MM.1S (cell line): ENCODE data around the gene NXF1.

Experiments
- DNase-seq: peaks from one replicate; pipeline ENCODE4 v3.0.0-alpha.2; 2015
- H2AFZ ChIP-seq: fragments of 300-600 bp; sonication (generic); 2 replicates; pipeline ENCODE4 v1.6.0; 2016; ENCODE audit warnings: antibody characterized with exemption, low read length
- H3F3A ChIP-seq: fragments of 300-600 bp; sonication (generic); 2 replicates; pipeline ENCODE4 v1.6.1; 2016; ENCODE audit warnings: mild to moderate bottlenecking, antibody characterized with exemption, low read length, moderate library complexity, mixed read lengths; ENCODE audit not compliant: insufficient read depth
- H3K27ac ChIP-seq: fragments of 300-600 bp; sonication (generic); 2 replicates; pipeline ENCODE4 v1.5.1; 2016; ENCODE audit warnings: mild to moderate bottlenecking, low read length
- H3K27me3 ChIP-seq: fragments of 300-600 bp; sonication (generic); replicated peaks from 2 replicates; pipeline ENCODE4 v1.6.0; 2016; ENCODE audit warnings: low read length; ENCODE audit not compliant: insufficient read depth
- H3K36me3 ChIP-seq: fragments of 300-600 bp; sonication (generic); replicated peaks from 2 replicates; pipeline ENCODE4 v1.6.1; 2016; ENCODE audit warnings: mild to moderate bottlenecking, low read length, mixed read lengths; ENCODE audit not compliant: insufficient read depth
- H3K4me1 ChIP-seq: fragments of 300-600 bp; sonication (generic); 2 replicates; pipeline ENCODE4 v1.6.1; 2016; ENCODE audit warnings: low read length, mixed read lengths
- H3K4me2 ChIP-seq: fragments of 300-600 bp; sonication (generic); 2 replicates; pipeline ENCODE4 v1.6.0; 2016; ENCODE audit warnings: low read depth, low read length
- H3K4me3 ChIP-seq: fragments of 300-600 bp; sonication (generic); 2 replicates; pipeline ENCODE4 v1.5.1; 2016; ENCODE audit warnings: low read length, mixed read lengths
- H3K79me2 ChIP-seq: fragments of 300-600 bp; sonication (generic); 2 replicates; pipeline ENCODE4 v1.6.1; 2016; ENCODE audit warnings: mixed run types, low read length, mixed read lengths
- H3K9ac ChIP-seq: fragments of 300-600 bp; sonication (generic); 2 replicates; pipeline ENCODE4 v1.6.1; 2016; ENCODE audit warnings: low read length, mixed read lengths
- H3K9me2 ChIP-seq: fragments of 300-600 bp; sonication (generic); replicated peaks from 2 replicates; pipeline ENCODE4 v1.6.1; 2016; ENCODE audit warnings: mild to moderate bottlenecking, low read length, mixed read lengths; ENCODE audit not compliant: insufficient read depth
- H3K9me3 ChIP-seq: fragments of 300-600 bp; sonication (generic); replicated peaks from 2 replicates; pipeline ENCODE4 v1.6.1; 2016; ENCODE audit warnings: mild to moderate bottlenecking, low read length, mixed read lengths; ENCODE audit not compliant: insufficient read depth
- H4K20me1 ChIP-seq: fragments of 300-600 bp; sonication (generic); 2 replicates; pipeline ENCODE4 v1.6.1; 2016; ENCODE audit warnings: mild to moderate bottlenecking, low read length, moderate library complexity, mixed read lengths; ENCODE audit not compliant: insufficient read depth
- EZH2 ChIP-seq: fragments of 300-600 bp; sonication (generic); optimal IDR thresholded peaks from 2 replicates; pipeline ENCODE3; 2017; ENCODE audit warnings: low read depth, mild to moderate bottlenecking, antibody characterized with exemption, low read length, mixed read lengths
- EZH2phosphoT487 ChIP-seq: fragments of 300-600 bp; sonication (generic); IDR thresholded peaks from 2 replicates; pipeline ENCODE4 v1.6.1; 2018; ENCODE audit warnings: antibody characterized with exemption, low read length
- TF ChIP-seq, protein P1 (sequence below): fragments of 300-600 bp; sonication (generic); IDR thresholded peaks from 2 replicates; pipeline ENCODE4 v1.5.1; 2016; ENCODE audit warnings: antibody characterized with exemption, low read length, mixed read lengths

NXF1 gene

DNA sequence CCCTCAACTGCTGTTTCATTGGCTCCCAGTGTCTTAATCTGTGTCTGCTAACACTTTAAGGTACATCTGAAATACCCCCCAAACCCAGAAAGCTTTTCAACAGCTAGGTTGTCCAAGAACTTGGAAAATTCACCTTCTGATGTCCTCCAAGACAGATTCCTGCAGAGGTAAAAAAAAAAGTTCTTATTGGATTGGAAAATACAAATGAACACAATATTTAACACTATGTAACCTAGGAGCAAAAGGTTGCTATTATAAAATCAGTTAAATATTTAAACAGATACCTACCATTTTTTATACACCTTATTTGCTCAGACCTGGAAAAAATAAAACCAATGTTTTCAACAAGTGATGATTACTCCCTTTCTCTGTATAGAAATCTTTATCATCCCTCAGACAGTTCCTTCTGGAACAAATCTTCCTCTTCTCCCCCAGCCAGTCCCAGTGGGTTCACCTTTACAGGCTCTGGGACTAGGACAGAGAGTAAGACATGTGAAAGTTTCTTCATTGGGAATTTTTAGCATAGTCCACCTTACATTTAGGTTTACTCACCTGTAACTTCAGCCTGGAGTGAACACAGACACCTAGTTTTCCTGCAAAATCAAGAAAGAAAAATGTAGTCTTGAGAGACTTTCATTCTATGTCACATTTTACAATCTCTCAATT lies 47.4 kb upstream of the NXF1 start:
- Histone ChIP-seq H3K4me2 (peak overlapping the region; percentile 74), H3K4me1 (peaks cover 26% of the 10 kb centered on the region), H4K20me1 (peaks cover 35% of the 10 kb centered on the region), H3K27ac (peak overlapping the region; percentile 74; the same call in 1 of the 2 replicates), H3K79me2 (peaks cover 48% of the 10 kb centered on the region), H2AFZ (no peak overlapping the region), H3K27me3 (no peaks in the 10 kb centered on the region), H3K4me3 (peak overlapping the region; percentile 100; the same call in 1 of the 2 replicates), H3K9me2 (no peaks in the 10 kb centered on the region), H3K9ac (peak overlapping the region; percentile 99; the same call in 1 of the 2 replicates), H3F3A (peaks cover 65% of the 10 kb centered on the region), H3K36me3 (peaks cover 28% of the 10 kb centered on the region), H3K9me3 (no peaks in the 10 kb centered on the region)
- no peak for DNase-seq
- TF ChIP-seq, protein P1, sequence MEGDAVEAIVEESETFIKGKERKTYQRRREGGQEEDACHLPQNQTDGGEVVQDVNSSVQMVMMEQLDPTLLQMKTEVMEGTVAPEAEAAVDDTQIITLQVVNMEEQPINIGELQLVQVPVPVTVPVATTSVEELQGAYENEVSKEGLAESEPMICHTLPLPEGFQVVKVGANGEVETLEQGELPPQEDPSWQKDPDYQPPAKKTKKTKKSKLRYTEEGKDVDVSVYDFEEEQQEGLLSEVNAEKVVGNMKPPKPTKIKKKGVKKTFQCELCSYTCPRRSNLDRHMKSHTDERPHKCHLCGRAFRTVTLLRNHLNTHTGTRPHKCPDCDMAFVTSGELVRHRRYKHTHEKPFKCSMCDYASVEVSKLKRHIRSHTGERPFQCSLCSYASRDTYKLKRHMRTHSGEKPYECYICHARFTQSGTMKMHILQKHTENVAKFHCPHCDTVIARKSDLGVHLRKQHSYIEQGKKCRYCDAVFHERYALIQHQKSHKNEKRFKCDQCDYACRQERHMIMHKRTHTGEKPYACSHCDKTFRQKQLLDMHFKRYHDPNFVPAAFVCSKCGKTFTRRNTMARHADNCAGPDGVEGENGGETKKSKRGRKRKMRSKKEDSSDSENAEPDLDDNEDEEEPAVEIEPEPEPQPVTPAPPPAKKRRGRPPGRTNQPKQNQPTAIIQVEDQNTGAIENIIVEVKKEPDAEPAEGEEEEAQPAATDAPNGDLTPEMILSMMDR = no peak
- TF ChIP-seq EZH2 = no peak
- no peak for TF ChIP-seq EZH2phosphoT487

DNA sequence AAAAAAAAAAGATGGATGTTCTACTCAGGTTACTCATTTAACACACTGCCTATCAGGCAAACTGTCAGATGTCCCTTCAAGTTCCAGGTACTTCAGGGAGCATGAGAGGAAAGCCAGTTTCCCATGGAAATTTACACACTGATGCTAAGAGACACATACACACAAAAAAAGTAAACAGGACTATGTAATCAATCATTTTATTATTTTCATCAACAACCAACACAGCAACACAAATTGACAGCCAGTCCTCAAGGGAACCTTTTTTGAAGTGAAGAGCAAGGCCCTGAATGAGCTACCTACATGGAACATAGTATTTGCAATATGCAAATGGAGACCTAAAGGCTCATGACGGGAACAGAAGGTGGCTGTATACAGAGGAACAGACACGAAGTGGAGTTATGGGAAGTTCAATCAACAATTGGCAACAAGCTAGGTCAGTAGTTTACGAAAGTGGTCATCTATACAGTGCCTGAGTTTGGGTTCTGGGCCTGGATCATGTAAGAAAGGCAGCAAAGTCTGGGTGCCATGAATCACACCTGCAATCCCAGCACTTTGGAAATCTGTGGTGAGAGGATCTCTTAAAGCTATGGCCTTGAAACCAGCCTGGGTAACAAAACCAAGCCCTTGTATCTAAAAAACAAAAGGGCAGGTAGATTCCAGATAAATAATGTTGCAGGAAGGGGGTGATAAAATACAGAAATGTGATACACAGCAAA lies 46.7 kb upstream of the NXF1 start:
- Histone ChIP-seq H3K4me2 (no peak overlapping the region), H3K27ac (peak overlapping the region; percentile 45; the same call in 1 of the 2 replicates)

DNA sequence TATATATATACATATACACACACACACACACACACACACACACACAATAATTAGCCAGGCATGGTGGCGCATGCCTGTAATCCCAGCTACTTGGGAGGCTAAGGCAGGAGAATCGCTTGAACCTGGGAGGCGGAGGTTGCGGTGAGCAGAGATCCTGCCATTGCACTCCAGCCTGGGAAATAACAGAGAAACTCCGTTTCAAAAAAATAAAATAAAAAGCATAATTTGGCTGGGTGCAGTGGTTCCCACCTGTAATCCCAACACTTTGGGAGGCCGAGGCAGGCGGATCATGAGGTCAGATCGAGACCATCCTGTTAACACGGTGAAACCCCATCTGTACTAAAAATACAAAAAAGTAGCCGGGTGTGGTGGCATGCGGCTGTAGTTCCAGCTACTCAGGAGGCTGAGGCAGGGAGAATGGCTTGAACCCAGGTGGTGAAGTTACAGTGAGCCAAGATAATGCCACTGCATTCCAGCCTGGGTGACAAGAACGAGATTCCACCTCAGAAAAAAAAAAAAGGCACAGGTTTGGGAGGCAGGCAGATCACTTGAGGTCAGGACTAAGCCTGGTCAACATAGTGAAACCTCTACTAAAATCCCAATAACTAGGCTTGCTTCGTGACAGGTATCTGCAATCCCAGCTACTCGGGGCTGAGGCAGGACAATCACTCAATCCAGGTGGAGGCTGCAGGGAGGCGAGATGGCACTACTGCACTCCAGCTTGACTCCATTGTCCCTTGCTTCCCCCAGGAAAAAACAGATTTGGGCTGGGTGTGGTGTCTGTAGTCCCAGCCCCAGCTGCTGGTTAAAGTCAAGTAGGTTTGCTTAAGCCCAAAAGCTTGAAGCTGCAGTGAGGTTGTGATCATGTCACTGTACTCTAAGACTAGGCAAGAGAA lies 45.9 kb upstream of the NXF1 start:
- peaks cover 65% of the 10 kb centered on the region for H3F3A ChIP-seq
- TF ChIP-seq EZH2 (no peak), EZH2phosphoT487 (no peak)
- TF ChIP-seq, protein P1 = no peak
- H3K9ac ChIP-seq = no peak overlapping the region
- no peaks in the 10 kb centered on the region for H3K9me3 ChIP-seq
- no peak overlapping the region for H3K4me2 ChIP-seq
- peaks cover 28% of the 10 kb centered on the region for H3K36me3 ChIP-seq
- DNase-seq = peak; percentile 36
- H3K9me2 ChIP-seq = no peaks in the 10 kb centered on the region
- peaks cover 33% of the 10 kb centered on the region for H3K79me2 ChIP-seq
- no peak overlapping the region for H2AFZ ChIP-seq
- peaks cover 24% of the 10 kb centered on the region for H3K4me1 ChIP-seq
- peaks cover 35% of the 10 kb centered on the region for H4K20me1 ChIP-seq
- no peak overlapping the region for H3K4me3 ChIP-seq
- H3K27me3 ChIP-seq = no peaks in the 10 kb centered on the region
- H3K27ac ChIP-seq = peak overlapping the region; percentile 45; the same call in 1 of the 2 replicates

More for the DNA sequence above, 46.7 kb upstream of the NXF1 start:
- Histone ChIP-seq H3F3A (peaks cover 65% of the 10 kb centered on the region), H3K79me2 (peaks cover 41% of the 10 kb centered on the region), H3K4me3 (no peak overlapping the region), H3K27me3 (no peaks in the 10 kb centered on the region), H3K4me1 (peaks cover 24% of the 10 kb centered on the region), H2AFZ (no peak overlapping the region), H3K9me3 (no peaks in the 10 kb centered on the region), H3K36me3 (peaks cover 28% of the 10 kb centered on the region), H3K9ac (no peak overlapping the region), H3K9me2 (no peaks in the 10 kb centered on the region), H4K20me1 (peaks cover 35% of the 10 kb centered on the region)
- no peak for DNase-seq
- no peak for TF ChIP-seq EZH2
- TF ChIP-seq, protein P1 = no peak
- TF ChIP-seq EZH2phosphoT487 = no peak
